GM10248 (cell line): ENCODE data around the gene DLGAP1.

Experiments used
- CTCF ChIA-PET: fragments of 300-600 bp; sonication (Branson Sonifier 250); formaldehyde crosslinking; extraction: SDS; loops from one replicate; lab custom pipeline; 2021; ENCODE audit warnings: antibody characterized with exemption; lab: Yijun Ruan, JAX
- POLR2A ChIA-PET: fragments of 350-650 bp; sonication (Branson Sonifier 250); formaldehyde crosslinking; extraction: SDS; loops from one replicate; lab custom pipeline; 2020; ENCODE audit warnings: antibody characterized with exemption; lab: Yijun Ruan, JAX
- DNase-seq: peaks from one replicate; pipeline ENCODE4 v3.0.0; 2012; ENCODE audit errors: extremely low spot score
- CTCF ChIP-seq: IDR thresholded peaks from 2 replicates; pipeline ENCODE4 v1.5.1; 2012; ENCODE audit warnings: mild to moderate bottlenecking, low read depth; ENCODE audit errors: extremely low read depth, missing control alignments, control extremely low read depth

The DLGAP1 gene

GRCh38 chr18:4256766-4257417, 198.2 kb downstream of the DLGAP1 start:
- DNase-seq: no peak
- no peak for TF ChIP-seq CTCF
- ChIA-PET CTCF (interaction anchor here (0.9 kb wide), 1 partner anchor 14 kb away, joined by 3 read pairs; no protein-coding TSS in a partner anchor), POLR2A (no interaction called here)

- CTCF ChIA-PET: no interaction called here
- no peak for TF ChIP-seq CTCF
- POLR2A ChIA-PET: no interaction called here
- no peak for DNase-seq
Measured at GRCh38 chr18:4254840-4255239, 200.3 kb downstream of the DLGAP1 start.

GRCh38 chr18:4252829-4253228, 202.3 kb downstream of the DLGAP1 start:
- CTCF ChIA-PET: interaction anchor here (3.3 kb wide), 1 partner anchor 9 kb away, joined by 11 read pairs; no protein-coding TSS in a partner anchor
- POLR2A ChIA-PET: no interaction called here
- TF ChIP-seq CTCF: no peak
- no peak for DNase-seq

GRCh38 chr18:4251873-4252272, 203.2 kb downstream of the DLGAP1 start:
- DNase-seq: no peak
- CTCF ChIA-PET: interaction anchor here (3.3 kb wide), 1 partner anchor 10 kb away, joined by 11 read pairs; no protein-coding TSS in a partner anchor
- TF ChIP-seq CTCF: no peak
- POLR2A ChIA-PET: no interaction called here

GRCh38 chr18:4251206-4251605, 203.9 kb downstream of the DLGAP1 start:
- TF ChIP-seq CTCF: no peak
- ChIA-PET POLR2A (no interaction called here), CTCF (interaction anchor here (1.9 to 3.3 kb wide), 2 partner anchors 10 to 13 kb away, joined by 7 to 11 read pairs; no protein-coding TSS in a partner anchor)
- DNase-seq: no peak

- DNase-seq: no peak
- CTCF ChIA-PET: interaction anchor here (1.9 to 3.3 kb wide), 2 partner anchors 11 to 12 kb away, joined by 7 to 11 read pairs; no protein-coding TSS in a partner anchor
- no peak for TF ChIP-seq CTCF
- POLR2A ChIA-PET: no interaction called here
Measured at GRCh38 chr18:4250141-4250540, 205.0 kb downstream of the DLGAP1 start.
